DND-41 (cell line): ENCODE measurements around the gene ADAMTS9.

Experiments
- ATAC-seq: fragments of 200-7000 bp; cut with Tn5 transposase; 3 replicates; pipeline ENCODE4 v1.9.1; 2021; ENCODE audit warnings: low read depth; ENCODE audit not compliant: insufficient read depth
- DNase-seq: peaks from one replicate; pipeline ENCODE4 v3.0.0-alpha.2; 2020
- H2AFZ ChIP-seq: 2 replicates; pipeline ENCODE4 v1.6.0; 2012; ENCODE audit warnings: low read depth, low read length
- H3K27ac ChIP-seq: 2 replicates; pipeline ENCODE4 v1.5.1; 2012; ENCODE audit warnings: low read length, inconsistent platforms
- H3K27me3 ChIP-seq: fragments of 200-600 bp; sonication (generic); 2 replicates; pipeline ENCODE4 v1.6.0; 2012; ENCODE audit warnings: low read length, mild to moderate bottlenecking, inconsistent platforms; ENCODE audit not compliant: insufficient read depth, poor library complexity
- H3K36me3 ChIP-seq: 2 replicates; pipeline ENCODE4 v1.5.1; 2012; ENCODE audit warnings: low read length, inconsistent platforms; ENCODE audit not compliant: insufficient read depth
- H3K4me1 ChIP-seq: 2 replicates; pipeline ENCODE4 v1.5.1; 2012; ENCODE audit warnings: mild to moderate bottlenecking, low read length; ENCODE audit not compliant: insufficient read depth
- H3K4me2 ChIP-seq: 2 replicates; pipeline ENCODE4 v1.6.0; 2012; ENCODE audit warnings: mild to moderate bottlenecking, moderate library complexity, low read length, inconsistent platforms; ENCODE audit not compliant: insufficient read depth
- H3K4me3 ChIP-seq, 2 experiments: fragments of 200-600 bp in 1 of 2; shearing (Covaris generic) in 1 of 2; 2 replicates each; pipeline ENCODE4 v1.5.1; 2012 to 2016; ENCODE audit warnings: inconsistent platforms in 2 of 2, low read length in 2 of 2, mild to moderate bottlenecking in 2 of 2, low read depth in 1 of 2, moderate library complexity in 1 of 2
- H3K79me2 ChIP-seq: 2 replicates; pipeline ENCODE4 v1.6.0; 2012; ENCODE audit warnings: low read length, inconsistent platforms; ENCODE audit not compliant: insufficient read depth
- H3K9ac ChIP-seq: 2 replicates; pipeline ENCODE4 v1.6.0; 2012; ENCODE audit warnings: low read depth, mild to moderate bottlenecking, inconsistent platforms, low read length, moderate library complexity
- H3K9me3 ChIP-seq: 2 replicates; pipeline ENCODE4 v1.5.1; 2012; ENCODE audit warnings: low read length, moderate library complexity, mild to moderate bottlenecking, inconsistent platforms; ENCODE audit not compliant: insufficient read depth, severe bottlenecking
- H4K20me1 ChIP-seq: 2 replicates; pipeline ENCODE4 v1.6.0; 2012; ENCODE audit warnings: low read length; ENCODE audit not compliant: insufficient read depth
- CTCF ChIP-seq: IDR thresholded peaks from 2 replicates; pipeline ENCODE4 v1.5.1; 2012; ENCODE audit warnings: borderline replicate concordance, low read length, moderate library complexity, mild to moderate bottlenecking; ENCODE audit not compliant: poor library complexity, severe bottlenecking; ENCODE audit errors: extremely low read depth
- EZH2 ChIP-seq: IDR thresholded peaks from 3 replicates; pipeline ENCODE4 v1.6.1; 2012; ENCODE audit warnings: borderline replicate concordance, low read depth, mild to moderate bottlenecking, moderate library complexity, low read length, inconsistent platforms; ENCODE audit not compliant: severe bottlenecking

The ADAMTS9 gene

GRCh38 chr3:64568895-64569517, 118.8 kb downstream of the ADAMTS9 start:
- Histone ChIP-seq H3K4me1 (no peaks in the 10 kb centered on the region), H3K9ac (no peak overlapping the region), H3K79me2 (no peaks in the 10 kb centered on the region), H3K9me3 (no peaks in the 10 kb centered on the region), H3K4me2 (no peak overlapping the region), H4K20me1 (no peaks in the 10 kb centered on the region), H2AFZ (no peak overlapping the region), H3K36me3 (no peaks in the 10 kb centered on the region), H3K4me3 (no peak overlapping the region), H3K27me3 (no peaks in the 10 kb centered on the region), H3K27ac (no peak overlapping the region)
- TF ChIP-seq CTCF (no peak), EZH2 (no peak)
- ATAC-seq (no peak), DNase-seq (no peak)

GRCh38 chr3:64566859-64567258, 120.9 kb downstream of the ADAMTS9 start:
- no peak overlapping the region for H3K4me2 ChIP-seq
- no peak overlapping the region for H3K4me3 ChIP-seq
- no peak overlapping the region for H3K9ac ChIP-seq
- ATAC-seq (no peak), DNase-seq (no peak)
- TF ChIP-seq CTCF (no peak), EZH2 (no peak)
- H3K9me3 ChIP-seq, result no peaks in the 10 kb centered on the region
- H2AFZ ChIP-seq, result no peak overlapping the region
- H3K36me3 ChIP-seq, result no peaks in the 10 kb centered on the region
- no peaks in the 10 kb centered on the region for H4K20me1 ChIP-seq
- no peaks in the 10 kb centered on the region for H3K4me1 ChIP-seq
- no peak overlapping the region for H3K27ac ChIP-seq
- no peaks in the 10 kb centered on the region for H3K79me2 ChIP-seq
- H3K27me3 ChIP-seq, result no peaks in the 10 kb centered on the region

GRCh38 chr3:64563751-64564150, 124.0 kb downstream of the ADAMTS9 start:
- no peaks in the 10 kb centered on the region for H3K27me3 ChIP-seq
- H3K27ac ChIP-seq, result no peak overlapping the region
- TF ChIP-seq CTCF (no peak), EZH2 (no peak)
- no peaks in the 10 kb centered on the region for H3K79me2 ChIP-seq
- no peaks in the 10 kb centered on the region for H4K20me1 ChIP-seq
- no peak overlapping the region for H3K4me2 ChIP-seq
- no peak overlapping the region for H2AFZ ChIP-seq
- H3K4me3 ChIP-seq, result no peak overlapping the region
- no peak overlapping the region for H3K9ac ChIP-seq
- ATAC-seq (no peak), DNase-seq (no peak)
- no peaks in the 10 kb centered on the region for H3K9me3 ChIP-seq
- H3K4me1 ChIP-seq, result no peaks in the 10 kb centered on the region
- H3K36me3 ChIP-seq, result no peaks in the 10 kb centered on the region
